ENCODE measurements around the gene RAB40AL.

Gene RAB40AL

DNA sequence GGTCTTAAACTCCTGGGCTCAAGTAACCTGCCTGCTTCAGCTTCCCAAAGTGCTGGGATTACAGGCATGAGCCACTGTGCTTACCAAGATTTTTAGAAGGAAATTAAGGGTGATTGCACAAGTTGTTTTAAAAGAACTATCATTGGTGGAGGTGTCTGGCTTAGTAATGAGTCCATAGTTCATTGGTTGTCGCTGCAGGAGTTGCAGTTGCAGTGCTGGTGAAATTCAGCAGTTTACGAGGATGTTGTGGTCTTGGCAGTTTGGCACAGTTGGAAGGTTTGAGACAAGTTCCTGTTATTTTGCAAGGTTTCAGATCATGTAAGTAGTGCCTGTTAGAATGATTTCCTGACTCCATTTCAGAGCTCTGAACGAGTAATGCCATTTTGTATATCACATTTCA is 48.1 kb downstream of the RAB40AL start:
- no peak for DNase-seq
